Adrenal gland (tissue), 12 donors: ENCODE results near the gene CHKA. TPM values are rescaled to one million over a fixed set of nuclear protein-coding genes. Genes with fewer than 3 reads are reported as not detected.
A peak's percentile ranks its signal among the peaks of the same experiment; 100 is the strongest.

Source experiments
- DNase-seq, 7 donors: peaks; one replicate each; pipeline ENCODE4 v3.0.0-alpha.2; 2019 to 2020
- H3K27ac ChIP-seq, 5 donors: fragments of 200-600 bp; sonication (generic) in 4 of 5; 1 replicate in 3 of 5; 2 replicates in 2 of 5; pipeline versions ENCODE4 v1.5.1 to v1.8.0; 2016 to 2020; ENCODE audit warnings: mild to moderate bottlenecking in 1 of 5
- H3K27me3 ChIP-seq: fragments of 200-600 bp; 2 replicates; pipeline ENCODE4 v1.8.0; 2021
- H3K36me3 ChIP-seq, 2 donors: fragments of 200-600 bp; replicated peaks in 1 of 2; 1 replicate in 1 of 2; 2 replicates in 1 of 2; pipeline versions ENCODE4 v1.5.1 to v1.8.0; 2018 to 2022
- H3K4me1 ChIP-seq, 2 donors: fragments of 200-600 bp; replicated peaks in 1 of 2; 1 replicate in 1 of 2; 2 replicates in 1 of 2; pipeline versions ENCODE4 v1.5.1 to v1.8.0; 2018 to 2021
- H3K4me3 ChIP-seq, 4 donors: fragments of 200-600 bp; sonication (generic) in 3 of 4; one replicate each; pipeline ENCODE4 v1.5.1; 2016 to 2018
- H3K9me3 ChIP-seq, 3 donors: fragments of 200-600 bp; sonication (generic) in 1 of 3; replicated peaks in 1 of 3; 1 replicate in 2 of 3; 2 replicates in 1 of 3; pipeline versions ENCODE4 v1.5.1 to v1.8.0; 2016 to 2021
- CTCF ChIP-seq, 6 experiments: fragments of 450-650 bp in 4 of 6; fragments of 200-600 bp in 2 of 6; sonication (generic) in 1 of 6; IDR thresholded peaks; 1 replicate in 5 of 6; 2 replicates in 1 of 6; pipeline versions ENCODE4 v1.5.1 to v1.8.0; 2016 to 2021; ENCODE audit warnings: antibody characterized with exemption in 6 of 6, mild to moderate bottlenecking in 2 of 6, moderate library complexity in 1 of 6
- POLR2A ChIP-seq, 2 donors: fragments of 450-650 bp; IDR thresholded peaks; one replicate each; pipeline ENCODE4 v1.6.1; 2017; ENCODE audit warnings: antibody characterized with exemption in 2 of 2, mild to moderate bottlenecking in 2 of 2, moderate library complexity in 1 of 2
- WGBS, 4 donors: extraction: QIAGEN DNeasy Blood & Tissue Kit in 2 of 4; methylation state at CpG; one replicate each; pipeline versions ENCODE4 v1.1.5 to v1.1.7; 2013 to 2017; 5-methylcytosine and 5-hydroxymethylcytosine counted together
- intact Hi-C, 2 donors: fragments of 100-400 bp; cut with DNase I; formaldehyde crosslinking; loops; one replicate each; pipeline versions ENCODE4 v1.14.1 to v1.15.0; 2022 to 2023
- polyA plus RNA-seq, 3 donors: library from polyadenylated mRNA; stranded (reverse); fragments of 200-250 nt in 2 of 3; fragments of 350-450 nt in 1 of 3; fragmentation: Illumina TruSeq in 1 of 3; extraction: RNeasy Lipid Tissue Mini Kit (QIAGEN cat#74804) in 1 of 3; gene quantifications; one replicate each; pipeline ENCODE4 v1.2.3, GENCODE V29; 2013 to 2014
- total RNA-seq, 9 donors: library from RNA; depleted of rRNA in 4 of 9; stranded (reverse); fragments of >200 nt in 4 of 9; fragments of 120-200 nt in 1 of 9; fragmentation: NEBNext Ultra II Directional in 1 of 9; extraction: Animal tissue kit (Norgen Biotek cat#: 25700) in 1 of 9; gene quantifications; one replicate each; pipeline versions ENCODE4 v1.1.0 to v1.2.4, GENCODE V29; 2013 to 2023
- donor health status: healthy with polysubstance abuse.
- donor health status: Bipolar disorder and iron deficiency.
- donor health status: DM: yes; HTN: yes; CAD: no.
- donor health status: DM: no; HTN: no; CAD: no.
- donor health status: DM: no; HTN: no; CAD: no.
- donor health status: DM: yes; HTN: yes; CAD: no.

CHKA gene
- total and polyA plus RNA-seq, 12 donors = 26.6 to 105 (median 54.6) TPM

GRCh38 chr11:68021167-68021787 is 99.9 kb downstream of the CHKA start:
- intact Hi-C loops = no loop called here
- Histone ChIP-seq H3K27me3 (no peaks in the 10 kb centered on the region), H3K27ac (peak overlapping the region in 3 of 5 donors; percentile 41 to 62 (median 62)), H3K9me3 (no peaks in the 10 kb centered on the region), H3K4me3 (no peak overlapping the region), H3K4me1 (peaks cover 8 to 33% of the 10 kb centered on the region in 2 donors), H3K36me3 (peaks cover 0 to 5% of the 10 kb centered on the region in 2 donors)
- 69 to 91% (median 76%) methylated on average over 7 to 27 of the region's 27 CpGs for WGBS, 4 donors
- peak in 5 of 6 experiments; percentile 22 to 44 (median 39) for TF ChIP-seq CTCF (IDR thresholded peaks at IDR 0.05)
- TF ChIP-seq POLR2A (IDR thresholded peaks at IDR 0.05) = no peak
- peak in 3 of 7 donors; percentile 60 to 70 (median 70) for DNase-seq

DNA sequence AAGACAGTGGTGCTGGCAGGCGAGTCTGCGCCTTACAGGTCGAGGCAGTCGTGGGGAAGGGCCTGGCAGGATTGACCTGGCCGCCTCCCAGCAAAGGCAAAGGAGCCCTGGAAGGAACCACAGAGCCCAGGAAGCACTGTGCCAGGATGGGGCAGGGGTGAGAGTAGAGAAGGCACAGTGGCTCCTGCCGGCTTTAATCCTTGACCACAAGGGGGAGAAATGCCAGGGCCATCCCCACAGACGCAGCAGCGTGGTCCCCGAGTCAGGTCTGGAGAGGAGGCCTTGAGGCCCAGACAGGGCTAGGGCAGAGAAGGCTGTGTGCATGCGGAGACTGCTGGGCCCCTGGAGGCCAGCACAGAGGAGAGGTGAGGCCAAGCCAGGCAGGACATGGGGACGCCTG is 100.6 kb downstream of the CHKA start:
- Histone ChIP-seq H3K27me3 (no peaks in the 10 kb centered on the region), H3K4me3 (no peak overlapping the region), H3K36me3 (peaks cover 0 to 5% of the 10 kb centered on the region in 2 donors), H3K4me1 (peaks cover 8 to 33% of the 10 kb centered on the region in 2 donors), H3K9me3 (no peaks in the 10 kb centered on the region), H3K27ac (peak overlapping the region in 3 of 5 donors; percentile 41 to 62 (median 62))
- TF ChIP-seq CTCF (IDR thresholded peaks at IDR 0.05) (peak; percentile 28 to 65 (median 40)), POLR2A (IDR thresholded peaks at IDR 0.05) (peak in 1 of 2 donors; percentile 29)
- WGBS, 4 donors = 23 to 40% (median 33%) methylated on average over 9 to 11 of the region's 11 CpGs
- DNase-seq = peak in 6 of 7 donors; percentile 70 to 81 (median 78)
- intact Hi-C loops = no loop called here

DNA sequence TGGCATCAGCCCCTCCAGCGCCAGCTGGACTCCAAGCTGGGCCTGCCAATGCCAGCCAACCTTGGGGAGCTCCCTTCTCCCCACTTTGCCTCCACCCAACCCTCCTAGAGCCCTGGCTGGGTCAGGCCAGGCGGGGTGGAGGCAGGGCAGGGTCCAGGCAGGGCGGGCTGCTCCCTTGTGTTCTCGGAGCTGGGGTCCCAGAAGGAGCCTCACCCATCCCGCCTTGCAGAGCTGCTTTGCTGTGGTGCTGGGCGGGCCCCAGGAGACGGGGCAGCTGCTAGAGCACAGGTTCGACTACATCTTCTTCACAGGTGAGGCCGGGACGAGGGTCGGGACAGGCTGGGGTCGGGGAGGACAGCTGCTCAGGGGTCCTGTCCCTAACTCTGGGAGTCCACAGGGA is 101.7 kb downstream of the CHKA start:
- intact Hi-C loops = loop anchor here in 1 of 2 donors (10.0 kb wide), 1 partner anchor 185 kb away; no protein-coding TSS in a partner anchor
- TF ChIP-seq POLR2A (IDR thresholded peaks at IDR 0.05) (no peak), CTCF (IDR thresholded peaks at IDR 0.05) (no peak)
- WGBS, 4 donors = 89 to 94% (median 89%) methylated on average over 10 to 12 of the region's 12 CpGs; no CpG with 5 or more reads in 1 of the 4 donors
- H3K9me3 ChIP-seq = no peaks in the 10 kb centered on the region
- H3K27ac ChIP-seq = peak overlapping the region in 1 of 5 donors; percentile 37
- peaks cover 17 to 41% of the 10 kb centered on the region in 2 donors for H3K4me1 ChIP-seq
- peaks cover 0 to 5% of the 10 kb centered on the region in 2 donors for H3K36me3 ChIP-seq
- no peak overlapping the region for H3K4me3 ChIP-seq
- no peaks in the 10 kb centered on the region for H3K27me3 ChIP-seq
- no peak for DNase-seq

- no peak overlapping the region for H3K27ac ChIP-seq
- H3K36me3 ChIP-seq = peaks cover 0 to 5% of the 10 kb centered on the region in 2 donors
- H3K4me1 ChIP-seq = peaks cover 24 to 48% of the 10 kb centered on the region in 2 donors
- H3K4me3 ChIP-seq = no peak overlapping the region
- TF ChIP-seq CTCF (IDR thresholded peaks at IDR 0.05) (no peak), POLR2A (IDR thresholded peaks at IDR 0.05) (no peak)
- H3K9me3 ChIP-seq = no peaks in the 10 kb centered on the region
- WGBS, 4 donors = 73 to 90% (median 88%) methylated on average over 3 to 18 of the region's 18 CpGs
- DNase-seq = no peak
- intact Hi-C loops = loop anchor here in 1 of 2 donors (10.0 kb wide), 1 partner anchor 186 kb away; no protein-coding TSS in a partner anchor
- H3K27me3 ChIP-seq = no peaks in the 10 kb centered on the region
Observed at GRCh38 chr11:68018730-68019190, 102.4 kb downstream of the CHKA start.
